D721Med (cell line): ENCODE data around the gene FBXO11.

ENCODE experiments used
- DNase-seq: peaks from one replicate; pipeline ENCODE4 v3.0.0; 2011; ENCODE audit warnings: low spot score; ENCODE audit not compliant: insufficient read length
- FAIRE-seq: peaks from 2 replicates; lab custom pipeline; 2011; peaks lifted over from hg19 to GRCh38; lab: Jason Lieb, UNC
- TF ChIP-seq, protein P1 (sequence below): IDR thresholded peaks from 2 replicates; pipeline ENCODE4 v1.5.1; 2012; ENCODE audit warnings: mild to moderate bottlenecking, control low read depth; ENCODE audit not compliant: insufficient read depth; ENCODE audit errors: missing control alignments

FBXO11 gene

GRCh38 chr2:47751856-47752414, 154.4 kb downstream of the FBXO11 start:
- no peak for DNase-seq
- no peak for FAIRE-seq
- TF ChIP-seq, protein P1, sequence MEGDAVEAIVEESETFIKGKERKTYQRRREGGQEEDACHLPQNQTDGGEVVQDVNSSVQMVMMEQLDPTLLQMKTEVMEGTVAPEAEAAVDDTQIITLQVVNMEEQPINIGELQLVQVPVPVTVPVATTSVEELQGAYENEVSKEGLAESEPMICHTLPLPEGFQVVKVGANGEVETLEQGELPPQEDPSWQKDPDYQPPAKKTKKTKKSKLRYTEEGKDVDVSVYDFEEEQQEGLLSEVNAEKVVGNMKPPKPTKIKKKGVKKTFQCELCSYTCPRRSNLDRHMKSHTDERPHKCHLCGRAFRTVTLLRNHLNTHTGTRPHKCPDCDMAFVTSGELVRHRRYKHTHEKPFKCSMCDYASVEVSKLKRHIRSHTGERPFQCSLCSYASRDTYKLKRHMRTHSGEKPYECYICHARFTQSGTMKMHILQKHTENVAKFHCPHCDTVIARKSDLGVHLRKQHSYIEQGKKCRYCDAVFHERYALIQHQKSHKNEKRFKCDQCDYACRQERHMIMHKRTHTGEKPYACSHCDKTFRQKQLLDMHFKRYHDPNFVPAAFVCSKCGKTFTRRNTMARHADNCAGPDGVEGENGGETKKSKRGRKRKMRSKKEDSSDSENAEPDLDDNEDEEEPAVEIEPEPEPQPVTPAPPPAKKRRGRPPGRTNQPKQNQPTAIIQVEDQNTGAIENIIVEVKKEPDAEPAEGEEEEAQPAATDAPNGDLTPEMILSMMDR = no peak

- DNase-seq = no peak
- TF ChIP-seq, protein P1 = no peak
- no peak for FAIRE-seq
Measured at GRCh38 chr2:47747878-47748277, 158.4 kb downstream of the FBXO11 start.

GRCh38 chr2:47744074-47744473, 162.2 kb downstream of the FBXO11 start:
- no peak for FAIRE-seq
- DNase-seq = no peak
- TF ChIP-seq, protein P1 = no peak

- DNase-seq (no peak), FAIRE-seq (no peak)
- TF ChIP-seq, protein P1 = no peak
Measured at GRCh38 chr2:47741637-47742036, 164.7 kb downstream of the FBXO11 start.

- TF ChIP-seq, protein P1 = no peak
- DNase-seq (no peak), FAIRE-seq (no peak)
Measured at GRCh38 chr2:47741101-47741500, 165.2 kb downstream of the FBXO11 start.
